Fibroblast of villous mesenchyme (primary cell): ENCODE results near the gene SETD3. TPM values are rescaled to one million over a fixed set of nuclear protein-coding genes. Genes with fewer than 3 reads are reported as not detected.

Experiments used
- DNase-seq: peaks from one replicate; pipeline ENCODE4 v3.0.0-alpha.2; 2010; ENCODE audit warnings: low read depth
- H3K4me3 ChIP-seq: 2 replicates; pipeline ENCODE4 v1.5.1; 2011; ENCODE audit warnings: low read depth, mild to moderate bottlenecking, low read length
- total RNA-seq: library from RNA; depleted of rRNA; stranded (reverse); fragments of >200 nt; gene quantifications from 2 replicates; pipeline ENCODE4 v1.2.3, GENCODE V29; 2012
- TF ChIP-seq, protein P1 (sequence below): IDR thresholded peaks from 2 replicates; pipeline ENCODE4 v1.5.1; 2012; ENCODE audit warnings: low read depth, mild to moderate bottlenecking, low read length; ENCODE audit not compliant: insufficient read depth

The SETD3 gene
- total RNA-seq, 1 donor = 57.0 TPM

DNA sequence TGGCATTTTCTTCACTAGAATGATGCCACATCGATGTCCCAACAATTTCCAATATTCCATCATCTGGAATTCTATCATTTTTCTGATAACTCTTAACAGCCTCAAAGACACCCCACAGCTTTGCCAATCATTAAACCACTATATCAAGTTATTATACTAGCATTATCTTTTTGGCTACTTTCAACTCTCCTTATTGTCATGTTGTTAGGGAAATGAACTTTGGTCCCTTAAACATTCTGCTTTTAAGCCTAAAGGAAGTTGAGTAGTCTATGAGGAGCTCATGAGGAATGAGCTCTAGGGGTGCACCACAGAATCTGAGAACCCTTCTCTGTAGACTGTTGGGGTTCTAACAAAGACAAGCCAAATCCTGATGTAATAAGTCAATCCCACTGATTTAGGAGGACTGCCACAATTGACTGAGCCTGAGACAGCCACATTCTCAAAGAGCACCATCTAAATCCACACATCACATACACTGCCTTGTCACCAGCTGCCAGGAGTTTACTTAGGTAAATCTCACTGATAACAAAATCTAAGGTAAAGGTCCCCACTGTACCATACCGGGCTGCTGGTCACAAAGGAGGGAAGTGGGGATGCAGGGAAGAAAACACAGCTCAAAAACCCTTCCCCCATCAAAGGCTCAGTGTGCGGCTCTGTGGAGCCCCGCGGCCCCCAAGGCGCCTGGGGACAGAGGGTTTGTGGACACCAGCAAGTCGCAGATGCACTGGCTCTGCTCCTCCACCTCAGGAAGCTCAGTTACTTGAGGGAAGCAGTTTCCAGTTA is 58.2 kb downstream of the SETD3 start:
- no peak for DNase-seq
- TF ChIP-seq, protein P1, sequence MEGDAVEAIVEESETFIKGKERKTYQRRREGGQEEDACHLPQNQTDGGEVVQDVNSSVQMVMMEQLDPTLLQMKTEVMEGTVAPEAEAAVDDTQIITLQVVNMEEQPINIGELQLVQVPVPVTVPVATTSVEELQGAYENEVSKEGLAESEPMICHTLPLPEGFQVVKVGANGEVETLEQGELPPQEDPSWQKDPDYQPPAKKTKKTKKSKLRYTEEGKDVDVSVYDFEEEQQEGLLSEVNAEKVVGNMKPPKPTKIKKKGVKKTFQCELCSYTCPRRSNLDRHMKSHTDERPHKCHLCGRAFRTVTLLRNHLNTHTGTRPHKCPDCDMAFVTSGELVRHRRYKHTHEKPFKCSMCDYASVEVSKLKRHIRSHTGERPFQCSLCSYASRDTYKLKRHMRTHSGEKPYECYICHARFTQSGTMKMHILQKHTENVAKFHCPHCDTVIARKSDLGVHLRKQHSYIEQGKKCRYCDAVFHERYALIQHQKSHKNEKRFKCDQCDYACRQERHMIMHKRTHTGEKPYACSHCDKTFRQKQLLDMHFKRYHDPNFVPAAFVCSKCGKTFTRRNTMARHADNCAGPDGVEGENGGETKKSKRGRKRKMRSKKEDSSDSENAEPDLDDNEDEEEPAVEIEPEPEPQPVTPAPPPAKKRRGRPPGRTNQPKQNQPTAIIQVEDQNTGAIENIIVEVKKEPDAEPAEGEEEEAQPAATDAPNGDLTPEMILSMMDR = no peak
- no peak overlapping the region for H3K4me3 ChIP-seq

DNA sequence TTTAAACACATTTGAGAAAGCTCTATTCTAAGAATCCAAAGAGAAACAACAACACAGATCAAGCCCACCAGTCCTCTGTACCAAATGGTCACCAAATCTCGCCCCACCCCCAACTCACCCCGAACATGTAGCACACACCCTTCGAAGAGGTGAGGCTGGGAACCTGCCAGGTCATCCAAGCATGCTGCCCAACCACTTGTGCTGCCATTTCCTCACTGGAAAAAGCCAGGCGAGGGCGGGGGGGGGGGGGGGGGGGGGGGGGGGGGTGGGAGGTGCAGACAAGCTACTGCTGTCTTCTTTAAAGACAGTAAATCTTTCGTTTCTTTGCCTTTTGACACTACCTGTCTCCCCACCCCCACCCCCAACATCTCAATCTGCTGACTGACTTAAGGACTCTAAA is 59.9 kb downstream of the SETD3 start:
- peak; percentile 11 for DNase-seq
- TF ChIP-seq, protein P1 = no peak
- H3K4me3 ChIP-seq = no peak overlapping the region

GRCh38 chr14:99419905-99420304 is 60.8 kb downstream of the SETD3 start:
- TF ChIP-seq, protein P1 = no peak

DNA sequence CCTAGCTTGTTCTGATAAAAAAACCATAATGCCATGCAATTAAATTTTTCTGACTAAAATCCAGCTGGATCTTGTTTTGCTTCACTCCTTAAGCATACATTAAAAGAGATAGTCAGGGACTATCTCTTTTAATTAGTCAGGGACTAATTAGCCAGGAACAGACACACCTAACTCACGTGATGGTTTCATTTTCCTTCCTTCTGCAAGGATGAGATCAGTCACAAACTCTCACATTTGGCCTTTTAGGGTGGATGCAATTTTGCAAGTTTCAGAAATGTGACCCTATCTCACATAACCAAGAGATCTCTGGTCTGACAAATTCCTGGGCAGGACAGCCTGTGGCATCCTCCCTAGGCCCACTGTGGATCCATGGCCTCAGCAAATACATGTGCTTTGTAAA is 62.4 kb downstream of the SETD3 start:
- TF ChIP-seq, protein P1 = no peak
- no peak overlapping the region for H3K4me3 ChIP-seq
- no peak for DNase-seq

More at GRCh38 chr14:99419905-99420304, 60.8 kb downstream of the SETD3 start:
- DNase-seq = no peak
- H3K4me3 ChIP-seq = no peak overlapping the region

GRCh38 chr14:99416909-99417308 is 63.8 kb downstream of the SETD3 start:
- DNase-seq = no peak
- no peak overlapping the region for H3K4me3 ChIP-seq

GRCh38 chr14:99415496-99416281 is 65.0 kb downstream of the SETD3 start:
- TF ChIP-seq, protein P1 = peak; percentile 89
- no peak overlapping the region for H3K4me3 ChIP-seq
- DNase-seq = peak; percentile 85

More at GRCh38 chr14:99416909-99417308, 63.8 kb downstream of the SETD3 start:
- TF ChIP-seq, protein P1 = no peak
